CD4-positive, alpha-beta T cell treated with Interleukin-15 for 4 hours (primary cell): ENCODE results near the gene FBXO46.
"Not testable (repeated sequence)": the region's sequence is repeated elsewhere in the genome, so short reads cannot be mapped to it uniquely, and the experiment has no call there.

ENCODE experiments used
- DNase-seq: peaks from one replicate; pipeline ENCODE4 v3.0.0-alpha.2; 2020; ENCODE audit warnings: low spot score

FBXO46 gene

GRCh38 chr19:45717983-45718650 lies 12.6 kb downstream of the FBXO46 start:
- DNase-seq = no peak

- peak; percentile 99 for DNase-seq
Measured at GRCh38 chr19:45717131-45717982, 13.3 kb downstream of the FBXO46 start.

- DNase-seq = peak; percentile 7
Measured at GRCh38 chr19:45716359-45717130, 14.2 kb downstream of the FBXO46 start.

- DNase-seq = no peak
Measured at GRCh38 chr19:45715139-45715538, 15.6 kb downstream of the FBXO46 start.

- DNase-seq = no peak
Measured at GRCh38 chr19:45713141-45713540, 17.6 kb downstream of the FBXO46 start.

GRCh38 chr19:45712699-45713067 lies 18.0 kb downstream of the FBXO46 start:
- no peak for DNase-seq

- no peak for DNase-seq
Measured at GRCh38 chr19:45711851-45712698, 18.6 kb downstream of the FBXO46 start.

GRCh38 chr19:45710356-45711130 lies 20.2 kb downstream of the FBXO46 start:
- DNase-seq = no peak

GRCh38 chr19:45705710-45706415 lies 24.8 kb downstream of the FBXO46 start:
- no peak for DNase-seq

GRCh38 chr19:45705115-45705514 lies 25.6 kb downstream of the FBXO46 start:
- no peak for DNase-seq

- DNase-seq = no peak
Measured at GRCh38 chr19:45701676-45702075, 29.0 kb downstream of the FBXO46 start.

- peak; percentile 67 for DNase-seq
Measured at GRCh38 chr19:45693106-45693788, 37.4 kb downstream of the FBXO46 start.

GRCh38 chr19:45692187-45693105 lies 38.2 kb downstream of the FBXO46 start, which contains the start of gene QPCTL:
QPCTL (plus strand) TSS chr19:45692666; CDS start chr19:45692704, 38 bp downstream.
- peak; percentile 98 for DNase-seq

- peak; percentile 92 for DNase-seq
Measured at GRCh38 chr19:45691516-45692186, 39.0 kb downstream of the FBXO46 start, which contains the start of gene SNRPD2. SNRPD2 (minus strand) TSS chr19:45691953; CDS start chr19:45691888, 65 bp downstream.

GRCh38 chr19:45687599-45687998 lies 43.1 kb downstream of the FBXO46 start:
- DNase-seq = no peak

GRCh38 chr19:45685045-45685444 lies 45.7 kb downstream of the FBXO46 start:
- DNase-seq = not testable (repeated sequence)

GRCh38 chr19:45682908-45683307 lies 47.8 kb downstream of the FBXO46 start:
- no peak for DNase-seq

- no peak for DNase-seq
Measured at GRCh38 chr19:45682117-45682516, 48.6 kb downstream of the FBXO46 start.
